Measurements from ENCODE around the gene TEKTIP1. TPM values are rescaled to one million over a fixed set of nuclear protein-coding genes. Genes with fewer than 3 reads are reported as not detected.

The TEKTIP1 gene
- total RNA-seq, result not detected in 2 replicates

DNA sequence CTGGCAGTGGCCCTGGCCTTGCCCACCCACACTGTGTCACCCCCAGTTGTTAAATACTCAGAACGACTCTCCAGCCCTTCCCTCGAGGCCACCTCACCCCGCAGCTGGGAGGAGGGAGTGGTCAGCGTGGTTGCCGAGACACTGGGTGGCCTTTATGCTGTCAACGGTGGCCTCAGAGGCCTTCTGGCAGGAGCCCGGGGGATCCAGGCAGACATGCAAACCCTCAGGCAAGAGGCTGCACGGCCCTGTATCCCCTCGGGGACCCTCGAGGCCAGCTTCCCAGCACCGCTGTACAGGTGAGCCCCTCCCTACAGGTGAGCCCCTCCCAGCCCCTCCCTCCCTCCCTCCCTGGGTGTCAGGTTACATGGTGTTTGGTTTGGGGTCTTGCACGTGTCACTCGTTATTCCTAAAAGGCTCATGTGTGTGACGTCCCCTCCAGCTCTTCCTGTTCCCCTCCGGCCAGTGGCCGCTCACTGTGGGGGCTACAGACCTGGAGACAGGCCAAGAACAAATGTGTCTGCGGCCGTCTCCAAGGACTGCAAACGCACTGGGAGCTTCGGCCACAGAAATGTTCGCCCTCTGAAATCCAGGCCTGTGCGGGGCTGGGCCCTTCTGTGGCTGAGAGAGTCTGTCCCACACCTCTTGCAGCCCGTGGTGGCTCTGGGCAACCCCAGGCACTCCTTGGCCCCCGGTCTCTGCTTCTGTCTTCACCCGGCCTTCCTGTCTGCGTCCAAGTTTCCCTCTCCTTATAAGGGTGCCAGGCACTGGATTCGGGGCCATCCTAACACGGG lies at the start of gene TEKTIP1:
TEKTIP1 (plus strand) TSS at position 210 of the 791 bp plus-strand sequence; CDS start at position 214, 4 bp downstream.

DNA sequence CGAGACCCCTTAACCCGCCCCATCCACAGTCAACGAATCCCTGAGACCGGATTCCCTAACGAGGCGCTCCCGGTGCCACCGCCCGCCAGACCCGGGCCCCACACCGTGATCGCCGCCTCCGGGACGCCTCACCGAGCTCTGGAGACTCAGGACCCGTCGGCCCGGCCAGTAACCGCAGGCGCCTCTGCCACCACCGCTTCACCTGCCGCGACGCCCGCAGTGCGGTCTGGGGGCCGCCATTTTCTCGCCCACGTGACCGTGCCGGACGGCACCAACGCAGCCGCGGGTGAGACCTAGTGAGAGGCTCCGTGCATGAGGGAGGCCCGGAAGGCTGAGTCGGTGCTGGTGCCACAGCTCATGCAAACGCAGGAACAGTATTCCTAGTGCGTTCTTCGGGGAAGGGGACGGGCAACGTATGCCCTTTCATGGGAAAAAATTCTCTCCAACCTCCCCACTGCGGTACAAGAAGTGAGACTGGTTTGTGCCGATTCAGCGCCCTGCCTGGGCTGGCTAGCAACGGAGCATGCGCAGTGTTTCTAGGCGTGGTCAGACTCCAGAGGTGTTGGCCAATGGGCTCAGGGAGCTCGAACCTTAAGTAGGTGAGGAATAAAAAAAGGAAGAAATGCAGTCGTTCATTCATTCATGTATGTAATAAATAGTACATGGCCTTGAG lies 38.4 kb upstream of the TEKTIP1 start, which contains the start of gene DOHH:
DOHH (minus strand) TSS at position 246 of the 673 bp plus-strand sequence. CDS start 3,860 bp downstream, outside the sequence.

DNA sequence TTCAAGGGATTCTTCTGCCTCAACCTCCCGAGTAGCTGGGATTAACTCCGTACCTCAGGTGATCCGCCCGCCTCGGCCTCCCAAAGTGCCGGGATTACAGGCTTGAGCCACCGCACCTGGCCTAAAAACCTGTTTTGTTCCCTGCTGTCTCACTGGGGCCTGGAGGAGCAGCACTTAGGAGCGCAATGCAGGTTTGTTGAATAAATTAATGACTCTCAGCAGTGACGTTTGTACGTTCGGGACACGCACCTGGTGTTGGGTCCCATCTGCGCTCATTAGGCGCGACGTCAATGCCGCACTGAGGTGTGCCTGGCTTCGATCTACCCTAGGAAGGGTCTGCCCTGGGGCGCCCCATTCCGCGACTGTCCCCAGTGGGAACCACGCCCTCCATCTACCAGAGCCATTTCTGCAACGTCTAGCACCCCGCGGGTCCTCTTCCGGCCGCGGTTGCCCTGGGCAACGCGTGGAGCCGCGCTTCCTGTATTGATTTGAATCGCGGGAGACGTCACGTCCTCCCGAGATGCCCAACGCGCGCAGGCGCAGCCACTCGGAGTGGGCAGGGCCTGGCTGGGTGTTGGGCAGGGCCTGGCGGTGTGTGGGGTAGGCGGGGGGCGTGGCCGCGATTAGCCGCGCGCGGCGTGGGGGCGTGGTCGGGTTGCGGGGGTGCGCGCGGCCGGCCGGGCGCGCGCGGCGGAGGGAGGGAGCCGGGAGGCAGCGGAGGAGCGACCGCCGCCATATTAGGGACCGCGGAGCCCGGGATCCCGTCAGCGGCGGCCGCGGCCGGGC lies 33.2 kb upstream of the TEKTIP1 start, which contains the start of gene FZR1:
FZR1 (plus strand) TSS at position 714 of the 786 bp plus-strand sequence. CDS start 16,679 bp downstream, outside the sequence.

DNA sequence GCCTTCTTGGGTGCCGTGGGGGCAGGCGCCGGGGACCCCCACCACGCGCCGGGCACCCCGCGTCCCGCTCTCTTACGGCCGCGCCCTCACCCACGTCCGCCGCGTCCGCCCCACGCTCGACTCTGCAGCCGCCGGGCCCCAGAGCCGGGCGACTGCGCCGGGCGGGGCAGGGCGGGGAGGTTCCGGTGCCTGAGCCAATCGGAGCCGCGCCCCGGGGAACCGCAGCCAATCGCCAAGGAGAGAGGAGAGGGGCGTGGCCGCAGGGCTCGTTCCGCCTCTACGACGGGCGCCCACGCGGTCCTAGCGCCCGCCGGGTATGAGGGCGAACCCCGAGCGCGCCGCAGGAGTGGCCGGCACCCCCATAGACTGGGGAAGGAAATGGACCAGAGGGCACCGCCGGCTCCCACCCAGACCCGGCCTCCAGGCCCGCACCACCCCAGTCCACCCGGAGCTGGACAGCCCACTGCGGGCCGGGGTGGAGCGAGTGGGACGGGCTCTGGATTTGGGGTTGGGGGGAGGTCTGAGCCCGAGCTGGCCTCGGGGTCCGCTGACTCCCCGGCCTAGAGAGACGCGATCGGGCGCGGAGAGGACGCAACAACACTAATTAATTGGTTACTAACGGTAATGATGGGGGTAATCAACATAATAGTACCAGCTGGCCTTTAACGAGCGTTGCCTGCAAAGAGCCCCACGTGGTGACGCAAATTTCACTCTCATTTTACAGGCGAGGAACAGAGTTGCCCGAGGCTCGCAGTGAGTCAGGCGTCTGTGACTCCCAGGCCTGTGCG lies 18.7 kb downstream of the TEKTIP1 start, which contains the start of gene MFSD12:
MFSD12 (minus strand) TSS at position 126 of the 788 bp plus-strand sequence. CDS start 183 bp downstream, outside the sequence.

DNA sequence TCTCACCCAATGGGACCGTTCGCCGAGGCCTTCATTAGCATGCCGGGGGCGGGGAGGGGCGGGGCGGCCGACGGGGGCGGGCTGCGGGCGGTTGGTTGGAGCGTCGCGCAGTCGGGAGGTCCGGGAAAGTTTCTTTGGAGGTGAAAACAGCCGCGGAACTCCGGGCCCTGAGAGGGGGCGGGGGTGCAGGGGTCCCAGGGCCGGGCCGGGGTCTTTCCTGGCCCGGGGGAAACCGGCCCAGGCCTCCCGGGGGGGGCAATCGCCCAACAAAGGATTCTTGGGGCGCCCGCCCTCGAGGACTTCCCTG lies 33.8 kb downstream of the TEKTIP1 start, which contains the start of gene HMG20B:
HMG20B (plus strand) TSS at position 90 of the 307 bp plus-strand sequence. CDS start 366 bp downstream, outside the sequence.

DNA sequence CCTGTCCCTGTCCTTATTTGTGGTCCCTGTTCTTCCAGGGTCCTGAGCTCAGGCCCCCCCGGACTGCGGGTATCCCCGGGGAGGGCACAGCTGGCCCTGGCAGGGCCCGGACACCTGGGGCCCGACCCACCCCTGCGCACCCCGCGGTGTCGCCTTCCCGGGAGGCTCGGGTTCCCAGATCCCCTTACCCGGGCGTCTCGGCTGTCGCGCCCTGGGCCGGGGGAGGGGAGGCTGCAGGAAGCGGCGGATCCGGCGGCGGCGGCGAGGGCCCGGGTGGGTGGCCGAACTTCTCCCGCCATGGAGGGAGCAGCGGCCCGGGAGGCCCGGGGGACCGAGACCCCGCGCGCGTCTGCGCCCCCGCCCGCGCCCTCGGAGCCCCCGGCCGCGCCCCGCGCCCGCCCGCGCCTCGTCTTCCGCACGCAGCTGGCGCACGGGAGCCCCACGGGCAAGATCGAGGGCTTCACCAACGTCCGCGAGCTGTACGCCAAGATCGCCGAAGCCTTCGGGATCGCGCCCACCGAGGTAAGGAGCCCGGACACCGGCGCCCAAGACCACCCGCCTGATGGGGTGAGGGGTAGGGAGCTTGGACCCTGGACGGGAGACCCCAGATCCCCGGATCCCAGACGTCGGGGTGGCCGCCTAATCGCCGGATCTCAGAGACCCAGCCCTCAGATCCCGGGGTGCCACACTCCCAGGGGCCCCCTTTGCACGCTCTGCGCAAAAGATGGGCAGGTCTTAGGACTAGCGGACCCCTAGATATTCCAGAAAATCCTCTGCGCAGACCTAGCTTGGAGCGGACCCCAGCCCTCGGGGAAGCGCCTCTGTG lies 46.5 kb downstream of the TEKTIP1 start, which contains the start of gene GIPC3:
GIPC3 (plus strand) TSS at position 178 of the 826 bp plus-strand sequence; CDS start at position 298, 120 bp downstream.

Other genes with a start within 250 kb of the TEKTIP1 start
- gene NFIC, start 172.6 kb upstream of the TEKTIP1 start, total RNA-seq, result 33.4 and 34.5 TPM in 2 replicates
- not detected in 2 replicates for gene SMIM24, start 58.6 kb upstream of the TEKTIP1 start, total RNA-seq
- not detected in 2 replicates for gene SMIM44, start 55.7 kb upstream of the TEKTIP1 start, total RNA-seq
- 7.7 and 9.5 TPM in 2 replicates for gene DOHH, start 38.5 kb upstream of the TEKTIP1 start, total RNA-seq
- 23.9 and 24.2 TPM in 2 replicates for gene FZR1, start 32.9 kb upstream of the TEKTIP1 start, total RNA-seq
- 68.6 and 114 TPM in 2 replicates for gene MFSD12, start 18.4 kb downstream of the TEKTIP1 start, total RNA-seq
- gene HMG20B, start 33.8 kb downstream of the TEKTIP1 start, total RNA-seq, result 60.0 and 64.0 TPM in 2 replicates
- gene GIPC3, start 46.3 kb downstream of the TEKTIP1 start, total RNA-seq, result not detected in 2 replicates
- gene TBXA2R, start 67.7 kb downstream of the TEKTIP1 start, total RNA-seq, result 0.43 and 0.92 TPM in 2 replicates
- 21.3 and 22.4 TPM in 2 replicates for gene CACTIN, start 87.6 kb downstream of the TEKTIP1 start, total RNA-seq
- gene PIP5K1C, start 161.3 kb downstream of the TEKTIP1 start, total RNA-seq, result 12.5 and 23.0 TPM in 2 replicates
- not detected in 2 replicates for gene TJP3, start 169.2 kb downstream of the TEKTIP1 start, total RNA-seq
- gene APBA3, start 222.5 kb downstream of the TEKTIP1 start, total RNA-seq, result 11.7 and 15.7 TPM in 2 replicates
- gene MRPL54, start 223.5 kb downstream of the TEKTIP1 start, total RNA-seq, result 45.1 and 73.7 TPM in 2 replicates
- not detected in 2 replicates for gene RAX2, start 233.1 kb downstream of the TEKTIP1 start, total RNA-seq
- under 0.01 and 0.09 TPM in 2 replicates for gene MATK, start 247.2 kb downstream of the TEKTIP1 start, total RNA-seq

Data from smooth muscle cell of bladder (primary cell).